HG02571 (cell line): ENCODE results near the gene MRPL36.

Experiments used
- ATAC-seq: cut with Tn5 transposase; IDR thresholded peaks from one replicate; pipeline ENCODE4 v1.9.1; 2021; ENCODE audit warnings: mild to moderate bottlenecking, moderate library complexity; ENCODE audit not compliant: unreplicated experiment

MRPL36 gene

DNA sequence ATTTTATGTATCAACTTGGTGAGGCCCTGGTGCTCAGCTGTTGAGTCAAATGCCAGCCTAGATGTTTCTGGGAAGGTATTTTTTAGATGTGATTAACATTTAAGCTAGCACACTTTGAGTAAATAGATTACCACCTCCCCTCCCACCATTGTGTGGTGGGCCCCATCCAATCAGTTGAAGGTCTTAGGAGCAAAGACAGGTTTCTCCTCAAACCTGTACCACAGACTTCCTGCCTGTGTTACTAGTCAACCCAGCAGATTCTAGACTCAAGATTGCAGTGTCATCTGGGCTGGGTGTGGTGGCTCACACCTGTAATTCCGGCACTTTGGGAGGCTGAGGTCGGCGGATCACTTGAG lies 33.8 kb downstream of the MRPL36 start:
- ATAC-seq: no peak

DNA sequence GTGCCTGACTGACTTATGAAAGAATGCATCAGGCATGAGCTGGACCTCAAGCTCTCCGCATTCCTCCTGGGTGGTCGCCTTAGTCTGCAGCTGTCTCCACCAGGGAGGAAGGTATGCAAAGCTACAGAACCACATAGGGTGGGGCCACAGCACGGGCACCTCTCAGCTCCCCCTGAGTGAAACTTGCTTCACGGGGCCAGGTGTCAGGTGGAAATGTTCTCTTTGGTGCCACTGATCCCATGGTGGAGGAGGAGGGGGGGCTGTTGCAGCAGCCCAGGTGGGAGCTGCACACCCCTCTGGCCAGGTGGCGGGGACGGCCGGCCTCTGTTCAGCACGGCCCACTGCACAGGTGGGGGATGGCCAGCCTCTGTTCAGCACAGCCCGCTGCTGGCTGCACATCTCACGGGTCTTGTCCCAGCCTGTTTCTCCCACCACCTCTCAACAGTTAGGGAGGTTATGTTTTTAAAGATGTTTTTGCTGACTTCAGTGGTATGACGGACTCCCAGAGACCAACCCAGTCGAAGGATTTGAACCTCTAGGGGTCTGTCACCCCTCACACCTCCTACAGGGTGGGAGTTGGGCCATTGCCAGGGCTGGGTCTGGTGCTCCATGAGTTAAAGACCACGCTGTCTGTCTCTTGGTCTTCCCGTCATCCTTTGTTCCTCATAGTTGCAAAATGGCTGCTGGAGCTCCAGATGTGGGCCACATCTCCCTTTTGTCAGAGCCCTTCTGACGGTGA lies 34.3 kb downstream of the MRPL36 start:
- ATAC-seq: peak; percentile 90

DNA sequence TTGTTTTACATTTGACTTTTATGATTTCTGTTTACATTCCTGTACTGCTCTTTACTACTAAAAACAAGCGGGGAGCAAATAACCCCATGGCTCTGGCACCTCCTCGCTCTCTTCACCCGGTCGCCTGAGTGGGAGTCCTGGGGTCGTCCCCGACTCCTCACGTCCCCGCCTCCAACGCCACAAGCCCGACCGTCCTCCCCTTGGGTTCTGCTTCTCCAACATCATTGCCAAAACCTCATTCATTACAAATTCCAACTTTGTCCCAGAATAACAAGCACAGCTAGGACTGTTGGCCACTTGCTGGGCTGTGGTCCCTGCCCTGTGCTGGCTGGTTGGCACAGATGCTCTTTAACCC lies 35.1 kb downstream of the MRPL36 start:
- no peak for ATAC-seq

DNA sequence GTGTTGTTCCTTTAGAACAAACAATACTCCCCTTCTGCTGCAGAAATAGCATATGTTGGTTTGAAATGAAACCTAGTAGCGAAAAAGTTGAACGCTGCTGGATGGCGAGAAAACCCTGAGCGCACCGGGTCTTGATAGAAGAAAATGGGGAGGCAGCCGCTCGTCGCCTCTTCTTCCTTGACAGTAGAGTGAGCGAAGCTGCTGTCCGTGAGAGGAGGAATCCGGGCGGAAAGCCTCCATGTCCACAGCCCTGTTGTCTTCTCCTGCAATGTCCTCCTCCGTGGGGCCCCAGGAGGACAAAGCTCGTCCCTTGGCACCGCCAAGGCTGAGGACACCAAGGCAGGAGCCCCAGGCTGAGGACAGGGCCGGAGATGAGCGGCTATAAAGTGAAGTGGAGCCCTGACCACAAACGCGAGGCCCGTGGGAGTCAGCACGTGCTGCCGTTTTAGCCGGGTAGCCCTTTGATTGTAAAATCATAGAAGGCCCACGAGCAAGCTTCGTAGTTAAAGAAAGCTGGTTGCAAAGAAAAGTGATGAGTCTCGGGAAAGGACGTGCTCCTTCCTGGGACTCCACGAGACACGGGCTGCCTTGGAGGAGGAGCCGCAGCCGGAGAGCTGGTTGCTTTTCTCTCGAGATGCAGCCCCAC lies 35.6 kb downstream of the MRPL36 start:
- no peak for ATAC-seq

DNA sequence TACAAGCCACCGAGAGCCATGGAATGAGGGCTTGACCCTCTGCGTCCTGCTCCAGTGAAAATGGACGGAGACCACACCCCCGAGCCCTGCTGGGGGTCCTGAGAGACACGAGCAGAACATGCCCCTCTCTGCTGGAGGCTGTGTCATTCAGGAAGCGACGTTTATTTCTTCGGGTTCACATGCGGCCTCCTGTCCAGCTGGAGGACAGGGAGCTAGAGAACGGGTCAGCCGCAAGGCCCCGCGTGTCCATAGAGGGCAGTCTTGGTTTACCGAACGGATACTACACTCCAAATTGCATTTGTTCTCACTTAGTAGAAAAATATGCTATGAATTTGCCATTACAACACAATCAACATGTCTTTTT lies 36.1 kb downstream of the MRPL36 start:
- ATAC-seq: no peak

DNA sequence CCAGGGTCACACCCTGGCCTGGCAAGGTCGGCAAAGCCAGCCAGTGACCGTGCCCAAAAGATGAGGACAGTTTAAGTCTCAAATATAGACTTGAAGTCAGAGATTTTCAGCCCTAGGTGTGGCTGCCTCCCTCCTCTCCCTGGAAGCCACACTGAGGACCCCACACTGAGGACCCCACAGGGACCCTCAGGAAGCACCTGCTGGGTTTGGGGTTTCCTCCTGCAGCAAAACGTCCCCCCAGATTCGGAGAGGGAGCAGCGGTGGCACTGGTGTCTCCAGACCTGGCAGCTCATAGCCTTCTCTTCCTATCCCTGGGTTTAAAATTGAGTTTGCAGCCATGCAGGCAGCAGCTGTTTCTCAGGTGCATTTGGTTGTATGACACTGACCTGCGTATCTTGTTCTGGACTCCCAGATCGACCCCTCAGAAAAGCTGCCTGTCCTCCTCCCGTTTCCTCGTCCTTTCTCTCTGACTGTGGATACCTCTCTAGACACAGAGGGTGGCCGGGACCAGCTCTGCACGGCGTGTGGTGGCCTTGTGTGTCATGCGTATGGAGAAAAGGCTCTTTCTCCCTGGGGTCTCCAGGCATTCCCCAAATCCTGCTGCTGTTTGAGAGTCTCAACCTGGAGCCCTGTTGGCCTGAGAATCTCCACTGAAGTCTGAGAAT lies 36.6 kb downstream of the MRPL36 start:
- no peak for ATAC-seq

DNA sequence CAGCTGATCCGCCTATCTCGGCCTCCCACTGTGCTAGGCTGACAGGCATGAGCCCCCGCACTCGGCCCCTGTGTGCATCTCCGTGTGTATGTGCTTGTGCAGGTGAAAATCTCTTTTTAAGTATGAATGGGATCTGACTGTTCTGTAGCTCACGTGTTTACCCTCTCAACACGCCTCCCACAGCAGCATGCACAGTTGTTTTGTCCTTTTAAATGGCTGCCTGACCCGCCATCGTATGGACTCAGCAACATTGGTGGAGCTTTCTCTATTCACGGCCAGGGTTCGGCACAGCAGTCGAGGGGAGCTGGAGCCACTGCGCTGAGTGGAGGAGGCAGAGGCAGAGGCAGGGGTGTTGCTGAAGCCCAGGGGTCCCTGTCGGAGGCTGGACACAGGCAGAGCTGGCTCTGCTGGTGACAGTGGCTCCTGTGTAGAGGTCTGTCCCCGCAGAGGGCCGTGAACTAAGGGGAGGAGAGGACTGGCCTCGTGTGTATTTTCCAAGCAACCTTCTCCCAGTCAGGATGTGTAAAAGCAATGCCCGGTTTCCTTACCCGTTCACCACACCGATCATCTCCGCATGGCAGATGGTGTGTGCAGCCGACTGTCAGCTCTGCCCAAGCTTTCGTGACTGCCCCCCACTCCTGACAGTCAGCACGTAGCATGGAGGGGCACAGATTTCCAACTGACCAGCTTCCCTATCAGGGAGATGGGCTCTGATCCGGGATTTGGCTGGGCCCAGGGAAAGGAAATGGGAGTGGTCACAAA lies 37.3 kb downstream of the MRPL36 start:
- no peak for ATAC-seq

DNA sequence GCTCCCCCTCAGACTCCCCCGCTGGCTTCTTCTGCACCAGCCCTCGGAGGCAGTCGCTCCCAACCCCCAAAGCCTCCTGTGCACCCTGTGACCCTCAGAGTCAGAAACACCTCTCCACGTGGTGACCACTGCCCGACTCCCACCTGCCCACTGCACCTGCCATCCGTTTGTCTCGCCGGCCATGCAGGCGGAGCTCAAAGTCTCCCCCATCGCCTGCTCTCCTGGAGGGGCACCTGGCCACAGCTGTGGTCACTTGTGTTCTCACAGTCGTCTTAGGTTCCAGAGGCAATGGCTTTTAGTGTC lies 38.2 kb downstream of the MRPL36 start:
- ATAC-seq: no peak

DNA sequence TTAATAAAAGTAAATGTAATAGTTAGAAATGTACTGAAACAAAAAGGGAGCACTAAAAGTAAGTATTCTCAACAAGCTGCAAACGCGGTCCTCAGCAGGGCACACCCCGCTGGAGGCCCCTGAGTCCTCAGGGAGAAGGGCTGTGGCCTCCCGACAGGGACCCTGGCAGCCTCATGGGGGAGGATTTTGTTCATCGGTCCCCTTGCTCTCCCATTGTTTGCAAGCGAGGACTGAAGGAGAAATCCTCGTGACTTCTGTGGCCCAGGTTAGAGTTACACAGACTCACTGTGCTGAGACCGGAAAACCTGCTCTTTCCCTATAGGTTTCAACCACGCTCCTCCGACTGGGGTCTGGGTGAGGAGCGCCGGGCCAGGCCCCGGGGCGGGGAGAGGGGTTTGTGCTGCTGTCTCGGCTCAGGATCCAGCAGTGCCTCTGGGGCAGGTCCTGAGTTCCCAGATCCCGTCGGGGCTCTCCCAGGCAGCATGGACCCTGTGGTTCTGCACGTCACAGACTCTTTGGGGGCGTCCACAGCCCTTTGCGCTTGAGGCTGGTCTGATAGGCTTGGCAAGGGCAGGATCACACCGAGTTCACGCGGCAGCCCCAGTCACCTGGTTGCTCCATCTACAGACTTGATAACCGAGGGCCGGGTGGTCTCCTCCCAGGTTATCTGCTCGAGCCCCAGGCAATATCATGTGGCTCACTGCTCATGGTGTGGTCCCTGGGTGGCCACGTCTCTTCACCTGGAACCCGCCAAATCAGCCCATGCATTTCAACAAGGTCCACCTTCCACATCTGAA lies 38.8 kb downstream of the MRPL36 start:
- ATAC-seq: no peak

DNA sequence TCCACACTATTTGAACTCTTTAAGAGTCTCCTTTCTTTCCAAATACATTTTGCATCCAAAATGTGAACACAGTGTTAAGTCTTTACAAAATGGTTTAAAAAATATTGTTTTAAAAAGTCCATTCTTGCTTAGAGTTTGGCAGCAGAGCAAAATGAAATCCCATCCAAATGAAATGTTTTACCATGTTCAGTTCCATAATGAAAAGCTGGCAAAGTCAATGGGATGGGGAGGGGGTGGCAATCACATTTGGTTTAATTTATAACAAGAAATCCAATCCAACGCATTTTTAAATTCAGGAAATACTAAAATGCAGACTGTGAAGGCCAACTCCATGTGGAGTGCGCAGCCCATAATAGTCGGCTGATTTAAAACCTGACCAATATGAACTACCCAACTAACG lies 39.4 kb downstream of the MRPL36 start:
- no peak for ATAC-seq

DNA sequence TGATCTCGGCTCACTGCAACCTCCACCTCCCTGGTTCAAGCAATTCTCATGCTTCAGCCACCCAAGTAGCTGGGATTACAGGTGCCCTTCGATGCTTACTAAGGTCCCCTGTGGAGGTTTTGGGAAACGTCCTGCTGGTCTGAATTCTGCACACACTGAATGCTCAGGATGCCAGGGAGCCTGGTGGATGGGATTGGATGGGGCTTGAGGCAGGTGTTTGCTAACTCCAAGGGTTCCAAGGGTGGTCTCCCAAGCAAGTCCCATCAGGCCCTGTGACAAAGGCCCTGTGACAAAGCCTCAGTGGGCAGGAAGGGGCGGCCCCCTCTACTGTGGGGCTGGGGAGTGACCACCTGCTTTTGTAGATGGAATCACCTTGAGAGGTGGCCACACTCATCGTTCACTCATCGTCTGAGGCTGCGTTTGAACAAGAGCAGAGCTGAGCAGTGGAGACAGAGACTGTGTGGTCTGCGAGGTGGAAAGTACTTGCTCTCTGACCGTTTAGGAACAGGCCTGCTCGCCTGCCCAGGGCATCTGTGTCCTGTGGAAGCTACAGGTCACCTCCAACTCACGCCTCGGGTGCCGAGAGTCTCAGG lies 40.2 kb downstream of the MRPL36 start:
- ATAC-seq: no peak

DNA sequence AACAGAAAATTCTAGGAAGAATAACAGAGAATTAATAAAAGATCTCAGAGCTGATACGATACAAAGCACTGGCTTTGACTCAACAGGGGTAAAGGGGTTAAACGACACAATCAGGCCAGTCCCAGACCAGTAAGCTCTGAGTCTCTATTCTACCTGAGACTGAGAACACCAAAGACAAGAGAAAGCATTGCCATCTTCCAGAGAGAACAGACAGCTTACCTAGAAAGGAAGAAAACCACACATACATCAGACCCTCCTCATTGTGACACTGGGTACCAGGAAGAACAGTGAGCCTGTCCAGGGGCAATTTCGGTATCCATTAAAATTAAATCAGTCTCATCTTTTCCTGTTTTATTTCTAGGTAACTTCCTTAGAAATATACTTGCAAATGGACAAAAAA lies 41.1 kb downstream of the MRPL36 start:
- no peak for ATAC-seq

DNA sequence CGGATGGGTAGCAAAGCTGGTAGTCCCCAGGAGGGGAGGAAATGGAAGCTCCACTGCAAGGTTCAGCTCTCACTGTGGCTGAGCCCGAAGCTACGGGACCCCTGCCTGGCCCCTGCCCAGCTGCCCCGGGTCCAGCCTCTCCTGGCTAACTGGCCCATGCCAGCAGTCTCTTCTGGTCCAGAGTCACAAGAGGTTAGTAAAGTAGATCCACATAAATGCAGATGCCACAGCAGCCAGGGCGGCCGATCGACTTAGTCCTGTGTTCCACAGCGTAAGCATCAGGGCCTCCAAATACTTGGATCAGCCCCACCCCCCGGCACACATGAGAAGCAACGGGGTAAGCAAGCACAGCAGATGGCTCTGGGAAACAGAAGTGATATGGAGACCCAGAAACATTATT lies 42.1 kb downstream of the MRPL36 start:
- no peak for ATAC-seq

DNA sequence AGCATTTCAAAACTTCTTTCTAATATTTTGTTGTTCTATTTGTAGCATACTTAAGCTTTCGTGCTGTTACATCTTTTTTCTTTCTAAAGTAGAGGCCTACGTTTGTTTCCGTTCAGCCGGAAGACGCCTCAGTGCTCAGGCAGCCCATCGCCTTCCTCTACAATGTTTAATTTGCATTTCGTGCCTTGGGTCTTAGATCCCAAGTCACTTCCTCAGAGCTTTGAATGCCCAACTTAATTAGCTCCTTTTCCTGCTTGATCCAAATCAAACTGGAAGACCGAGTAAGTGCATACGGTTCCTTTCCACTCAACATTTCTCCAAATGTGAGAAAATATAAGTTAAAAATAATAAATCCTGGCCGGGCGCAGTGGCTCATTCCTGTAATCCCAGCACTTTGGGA lies 43.2 kb downstream of the MRPL36 start:
- ATAC-seq: no peak

DNA sequence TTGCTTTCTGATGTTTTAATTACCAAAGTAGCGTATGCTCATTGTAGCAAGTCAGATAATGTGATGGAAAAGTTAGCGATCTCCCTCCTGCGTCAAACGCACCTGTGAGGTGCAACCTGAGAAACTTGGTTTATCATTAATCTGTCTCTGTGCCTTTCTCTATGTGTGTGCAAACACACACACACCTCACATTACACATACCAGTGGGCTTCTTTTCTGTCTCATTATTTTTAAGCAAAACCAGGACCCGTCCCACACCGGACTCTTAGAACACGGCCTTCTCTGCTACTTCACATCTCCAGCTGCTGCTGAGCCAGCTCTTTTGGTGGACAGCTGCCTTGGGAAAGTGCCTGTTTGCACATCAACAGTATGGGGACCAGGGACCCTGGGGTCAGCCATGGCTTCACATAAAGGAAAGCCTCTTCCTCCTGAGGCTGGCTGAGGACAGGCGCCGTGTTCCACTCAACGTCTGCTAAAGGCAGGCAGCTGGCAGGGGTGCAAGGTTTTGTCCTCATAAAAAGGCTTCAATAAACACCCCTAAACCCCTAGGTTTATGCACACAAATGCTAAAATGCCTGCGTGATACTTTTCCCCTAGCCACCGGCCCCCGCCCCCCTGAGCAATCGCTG lies 44.2 kb downstream of the MRPL36 start:
- ATAC-seq: no peak

DNA sequence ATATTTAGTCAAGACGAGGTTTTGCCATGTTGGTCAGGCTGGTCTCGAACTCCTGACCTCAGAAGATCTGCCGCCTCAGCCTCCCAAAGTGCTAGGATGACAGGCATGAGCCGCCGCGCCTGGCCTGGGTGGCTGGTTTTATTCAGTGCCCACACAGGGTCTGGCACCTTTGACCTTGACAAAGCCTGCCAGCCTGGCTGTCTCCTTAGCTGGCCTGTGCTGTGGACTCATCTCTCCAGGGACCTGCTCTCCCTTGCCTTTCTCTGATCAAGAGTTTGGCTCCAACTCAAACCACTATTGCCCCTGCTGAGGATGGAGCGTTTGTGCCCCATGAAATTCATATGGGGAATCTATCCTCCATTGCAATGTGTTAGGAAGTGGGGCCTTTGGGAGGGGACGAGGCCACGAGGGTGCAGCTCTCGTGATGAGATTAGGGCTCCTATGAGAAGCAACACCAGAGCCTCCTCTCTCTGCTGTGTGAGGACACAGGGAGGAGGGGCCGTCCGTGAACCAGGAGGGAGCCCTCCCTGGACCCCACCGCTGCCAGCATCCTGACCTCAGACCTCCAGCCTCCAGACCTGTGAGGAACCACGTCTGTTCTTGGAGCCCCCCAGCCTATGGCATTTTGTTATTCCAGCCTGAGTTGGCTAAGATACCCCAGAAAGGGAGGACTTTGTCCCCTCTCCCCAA lies 45.0 kb downstream of the MRPL36 start:
- ATAC-seq: no peak

DNA sequence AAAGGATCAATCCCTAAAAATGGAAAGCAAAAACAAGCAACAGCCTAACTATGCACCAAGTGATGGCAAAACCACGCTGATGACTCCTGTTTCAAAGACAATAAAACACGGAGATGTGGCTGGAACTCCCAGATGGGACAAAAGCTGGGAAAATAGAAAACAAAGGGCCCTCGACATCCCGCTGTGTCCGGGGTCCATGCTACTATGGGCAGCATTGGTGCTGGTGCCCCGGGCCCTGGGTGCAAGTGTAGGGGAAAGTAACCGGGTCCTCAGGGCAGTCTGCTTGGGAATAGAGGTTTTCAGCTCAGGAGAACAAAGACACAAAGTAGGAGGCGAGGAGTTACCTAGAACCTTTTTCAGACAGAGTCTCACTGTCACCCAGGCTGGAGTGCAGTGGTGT lies 46.1 kb downstream of the MRPL36 start:
- no peak for ATAC-seq

DNA sequence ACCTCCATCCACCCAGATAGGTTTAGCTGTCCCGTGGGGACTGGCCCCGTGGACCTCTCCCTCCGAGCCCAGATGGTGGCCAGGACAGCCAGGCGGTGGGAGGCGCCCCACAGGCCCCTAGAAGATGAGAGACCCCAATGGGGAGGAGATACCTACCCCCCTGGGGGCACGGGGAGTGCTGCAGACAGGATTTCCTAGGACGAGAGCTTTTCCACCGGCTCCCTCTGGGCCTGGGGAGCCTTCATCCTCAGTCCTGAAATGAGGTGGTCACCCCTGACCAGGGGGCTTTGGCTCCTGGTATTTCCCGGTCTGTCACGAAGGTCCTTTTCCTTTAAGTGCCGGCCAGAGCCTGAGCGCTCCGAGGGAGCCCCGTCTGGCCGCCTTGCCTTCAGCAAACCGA lies 46.8 kb downstream of the MRPL36 start:
- no peak for ATAC-seq

DNA sequence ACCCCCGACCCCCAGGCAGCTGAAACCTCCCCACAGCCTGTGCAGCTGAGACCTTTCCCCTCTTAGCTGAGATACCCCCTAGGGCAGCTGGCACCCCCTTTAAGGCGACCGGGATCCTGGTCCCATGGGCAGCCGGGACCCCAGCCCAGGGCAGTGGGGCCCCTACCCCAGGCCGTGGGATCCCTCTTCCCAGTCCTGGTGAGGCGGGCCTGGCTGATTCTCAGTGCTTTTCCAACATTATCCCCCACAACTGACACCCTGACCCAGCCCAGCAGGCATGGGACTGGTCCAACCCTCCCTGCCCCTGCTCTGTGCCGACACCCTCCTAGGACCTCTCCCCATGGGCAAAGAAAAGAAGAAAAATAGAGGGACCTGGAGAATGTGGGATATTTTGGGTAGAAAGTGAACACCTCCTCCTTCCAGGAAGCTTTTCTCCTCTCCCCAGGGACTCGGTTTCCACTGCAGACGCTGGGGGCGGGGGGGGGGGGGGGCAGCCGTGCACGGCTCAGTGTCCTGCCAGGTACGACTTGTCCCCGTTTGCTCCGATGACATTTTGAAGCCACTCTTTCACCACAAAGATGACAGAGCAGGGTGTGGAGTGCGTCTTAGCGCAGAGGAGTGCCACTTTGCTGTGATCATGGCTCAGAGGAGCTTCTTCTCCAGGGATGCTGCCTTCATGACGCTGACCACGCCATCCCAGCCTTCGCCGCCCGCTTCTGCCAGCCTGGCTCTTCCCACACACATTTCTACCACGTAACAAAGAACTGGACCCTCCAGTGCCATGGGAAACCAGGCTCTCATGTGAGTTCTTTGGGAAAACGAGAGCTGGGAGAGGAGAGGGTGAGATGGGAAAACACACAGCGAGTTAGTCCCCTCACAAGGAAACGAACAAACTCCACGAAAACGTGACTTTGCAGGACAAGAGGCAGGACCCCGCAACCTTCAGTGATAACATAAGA lies 47.5 kb downstream of the MRPL36 start:
- ATAC-seq: no peak
